ENCODE data around the gene MAN1B1. TPM values are rescaled to one million over a fixed set of nuclear protein-coding genes. Genes with fewer than 3 reads are reported as not detected.

The MAN1B1 gene
- total RNA-seq, 2 donors from 2014 or later: 67.4 to 107 TPM

- H3K9me3 ChIP-seq: no peaks in the 10 kb centered on the region
- no peaks in the 10 kb centered on the region for H3K27me3 ChIP-seq (replicated peaks; ENCODE audit: insufficient read depth)
- WGBS: 60% methylated on average over 3 of the region's 3 CpGs
- peak overlapping the region in 1 of 2 donors; percentile 11 for H3K27ac ChIP-seq
- H3K4me1 ChIP-seq (replicated peaks): peaks cover 4% of the 10 kb centered on the region
- no peak overlapping the region for H3K4me3 ChIP-seq
- TF ChIP-seq CTCF (IDR thresholded peaks at IDR 0.05) (no peak), POLR2AphosphoS5 (IDR thresholded peaks at IDR 0.05) (no peak), POLR2A (IDR thresholded peaks at IDR 0.05) (no peak)
- intact Hi-C loops (cut with DNase I): no loop called here
- DNase-seq (ENCODE audit: low spot score): no peak
- H3K36me3 ChIP-seq: no peaks in the 10 kb centered on the region
Observed at GRCh38 chr9:137126786-137127185, 40.0 kb downstream of the MAN1B1 start.

- H3K9me3 ChIP-seq: no peaks in the 10 kb centered on the region
- WGBS: 48% methylated on average over 24 of the region's 24 CpGs
- H3K27ac ChIP-seq: peak overlapping the region in 1 of 2 donors; percentile 11
- DNase-seq (ENCODE audit: low spot score): no peak
- intact Hi-C loops (cut with DNase I): no loop called here
- no peak overlapping the region for H3K4me3 ChIP-seq
- H3K36me3 ChIP-seq: no peaks in the 10 kb centered on the region
- TF ChIP-seq CTCF (IDR thresholded peaks at IDR 0.05) (no peak), POLR2AphosphoS5 (IDR thresholded peaks at IDR 0.05) (no peak), POLR2A (IDR thresholded peaks at IDR 0.05) (no peak)
- no peaks in the 10 kb centered on the region for H3K27me3 ChIP-seq (replicated peaks; ENCODE audit: insufficient read depth)
- H3K4me1 ChIP-seq (replicated peaks): peaks cover 4% of the 10 kb centered on the region
Observed at GRCh38 chr9:137127301-137128157, 40.7 kb downstream of the MAN1B1 start.

- WGBS: 76% methylated on average over 19 of the region's 19 CpGs
- H3K9me3 ChIP-seq: no peaks in the 10 kb centered on the region
- H3K27ac ChIP-seq: no peak overlapping the region
- H3K4me3 ChIP-seq: peak overlapping the region in 1 of 2 donors; percentile 69
- H3K36me3 ChIP-seq: no peaks in the 10 kb centered on the region
- no peaks in the 10 kb centered on the region for H3K27me3 ChIP-seq (replicated peaks; ENCODE audit: insufficient read depth)
- intact Hi-C loops (cut with DNase I): no loop called here
- peaks cover 4% of the 10 kb centered on the region for H3K4me1 ChIP-seq (replicated peaks)
- TF ChIP-seq CTCF (IDR thresholded peaks at IDR 0.05) (no peak), POLR2A (IDR thresholded peaks at IDR 0.05) (no peak), POLR2AphosphoS5 (IDR thresholded peaks at IDR 0.05) (no peak)
- no peak for DNase-seq (ENCODE audit: low spot score)
Observed at GRCh38 chr9:137128158-137128861, 41.5 kb downstream of the MAN1B1 start.

- no peak for DNase-seq (ENCODE audit: low spot score)
- TF ChIP-seq POLR2AphosphoS5 (IDR thresholded peaks at IDR 0.05): no peak
- TF ChIP-seq CTCF (IDR thresholded peaks at IDR 0.05): no peak
- TF ChIP-seq POLR2A (IDR thresholded peaks at IDR 0.05): no peak
- no peaks in the 10 kb centered on the region for H3K9me3 ChIP-seq
- H3K27ac ChIP-seq: peak overlapping the region; percentile 63 to 67
- peak overlapping the region; percentile 60 to 69 for H3K4me3 ChIP-seq
- no peaks in the 10 kb centered on the region for H3K36me3 ChIP-seq
- intact Hi-C loops (cut with DNase I): no loop called here
- WGBS: 24% methylated on average over 37 of the region's 37 CpGs
- H3K4me1 ChIP-seq (replicated peaks): peaks cover 4% of the 10 kb centered on the region
- no peaks in the 10 kb centered on the region for H3K27me3 ChIP-seq (replicated peaks; ENCODE audit: insufficient read depth)
Observed at GRCh38 chr9:137128862-137129455, 42.2 kb downstream of the MAN1B1 start.

All from prostate gland (tissue), 2 donors.